ENCODE results near the gene PTK6. TPM values are rescaled to one million over a fixed set of nuclear protein-coding genes. Genes with fewer than 3 reads are reported as not detected.

PTK6 gene
- total RNA-seq, 1 donor from 2014 or later = not detected

GRCh38 chr20:63488315-63489251 is 48.6 kb downstream of the PTK6 start:
- peaks cover 39% of the 10 kb centered on the region for H3K36me3 ChIP-seq
- TF ChIP-seq, protein P1, sequence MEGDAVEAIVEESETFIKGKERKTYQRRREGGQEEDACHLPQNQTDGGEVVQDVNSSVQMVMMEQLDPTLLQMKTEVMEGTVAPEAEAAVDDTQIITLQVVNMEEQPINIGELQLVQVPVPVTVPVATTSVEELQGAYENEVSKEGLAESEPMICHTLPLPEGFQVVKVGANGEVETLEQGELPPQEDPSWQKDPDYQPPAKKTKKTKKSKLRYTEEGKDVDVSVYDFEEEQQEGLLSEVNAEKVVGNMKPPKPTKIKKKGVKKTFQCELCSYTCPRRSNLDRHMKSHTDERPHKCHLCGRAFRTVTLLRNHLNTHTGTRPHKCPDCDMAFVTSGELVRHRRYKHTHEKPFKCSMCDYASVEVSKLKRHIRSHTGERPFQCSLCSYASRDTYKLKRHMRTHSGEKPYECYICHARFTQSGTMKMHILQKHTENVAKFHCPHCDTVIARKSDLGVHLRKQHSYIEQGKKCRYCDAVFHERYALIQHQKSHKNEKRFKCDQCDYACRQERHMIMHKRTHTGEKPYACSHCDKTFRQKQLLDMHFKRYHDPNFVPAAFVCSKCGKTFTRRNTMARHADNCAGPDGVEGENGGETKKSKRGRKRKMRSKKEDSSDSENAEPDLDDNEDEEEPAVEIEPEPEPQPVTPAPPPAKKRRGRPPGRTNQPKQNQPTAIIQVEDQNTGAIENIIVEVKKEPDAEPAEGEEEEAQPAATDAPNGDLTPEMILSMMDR (IDR thresholded peaks at IDR 0.05; ENCODE audit: borderline replicate concordance) = no peak
- no peak for DNase-seq
- H3K9me3 ChIP-seq (replicated peaks) = peaks cover 4% of the 10 kb centered on the region
- no peak overlapping the region for H3K27ac ChIP-seq (replicated peaks)
- H3K4me3 ChIP-seq = no peak overlapping the region
- H3K4me1 ChIP-seq = peaks cover 35% of the 10 kb centered on the region
- H3K27me3 ChIP-seq (ENCODE audit: low read depth) = peaks cover 74% of the 10 kb centered on the region
- intact Hi-C loops (cut with micrococcal nuclease) = no loop called here

GRCh38 chr20:63487781-63488241 is 49.4 kb downstream of the PTK6 start:
- no peak for DNase-seq
- H3K27ac ChIP-seq (replicated peaks) = no peak overlapping the region
- H3K4me3 ChIP-seq = no peak overlapping the region
- peaks cover 31% of the 10 kb centered on the region for H3K36me3 ChIP-seq
- intact Hi-C loops (cut with micrococcal nuclease) = no loop called here
- H3K27me3 ChIP-seq (ENCODE audit: low read depth) = peaks cover 79% of the 10 kb centered on the region
- peaks cover 42% of the 10 kb centered on the region for H3K4me1 ChIP-seq
- TF ChIP-seq, protein P1 (IDR thresholded peaks at IDR 0.05; ENCODE audit: borderline replicate concordance) = no peak
- H3K9me3 ChIP-seq (replicated peaks) = peaks cover 4% of the 10 kb centered on the region

GRCh38 chr20:63487116-63487764 is 49.9 kb downstream of the PTK6 start:
- intact Hi-C loops (cut with micrococcal nuclease) = no loop called here
- peaks cover 4% of the 10 kb centered on the region for H3K9me3 ChIP-seq (replicated peaks)
- TF ChIP-seq, protein P1 (IDR thresholded peaks at IDR 0.05; ENCODE audit: borderline replicate concordance) = no peak
- peaks cover 31% of the 10 kb centered on the region for H3K36me3 ChIP-seq
- no peak overlapping the region for H3K4me3 ChIP-seq
- peaks cover 48% of the 10 kb centered on the region for H3K4me1 ChIP-seq
- peaks cover 85% of the 10 kb centered on the region for H3K27me3 ChIP-seq (ENCODE audit: low read depth)
- no peak for DNase-seq
- H3K27ac ChIP-seq (replicated peaks) = no peak overlapping the region

DNA sequence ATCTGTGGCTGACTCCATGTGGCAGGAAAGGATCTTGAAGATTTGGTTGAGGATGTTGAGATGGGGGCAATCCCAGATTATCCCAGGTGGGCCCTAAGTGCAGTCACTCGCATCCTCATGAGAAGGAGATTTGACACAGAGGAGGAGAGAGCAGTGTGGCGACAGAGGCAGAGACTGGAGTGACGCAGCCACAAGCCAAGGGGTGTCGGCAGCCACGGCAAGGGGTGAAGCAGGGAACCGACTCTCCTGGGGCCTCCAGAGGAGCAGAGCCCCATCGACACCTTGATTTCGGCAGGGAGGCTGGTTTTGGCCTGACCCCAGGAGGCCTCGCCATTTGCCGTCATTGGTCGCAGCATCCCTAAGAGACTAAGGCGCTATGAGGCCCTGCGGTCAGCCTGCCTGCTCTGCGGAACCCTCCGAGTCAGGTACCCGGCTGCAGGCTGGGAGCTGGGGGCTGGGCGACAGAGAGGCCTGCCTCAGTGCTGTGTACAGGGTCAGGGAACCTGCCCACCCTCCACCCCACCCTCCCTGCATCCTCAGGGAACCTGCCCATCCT is 50.8 kb downstream of the PTK6 start:
- TF ChIP-seq, protein P1 (IDR thresholded peaks at IDR 0.05; ENCODE audit: borderline replicate concordance) = no peak
- H3K27ac ChIP-seq (replicated peaks) = no peak overlapping the region
- peaks cover 30% of the 10 kb centered on the region for H3K36me3 ChIP-seq
- DNase-seq = no peak
- peaks cover 92% of the 10 kb centered on the region for H3K27me3 ChIP-seq (ENCODE audit: low read depth)
- no peak overlapping the region for H3K4me3 ChIP-seq
- H3K9me3 ChIP-seq (replicated peaks) = peaks cover 4% of the 10 kb centered on the region
- peaks cover 48% of the 10 kb centered on the region for H3K4me1 ChIP-seq
- intact Hi-C loops (cut with micrococcal nuclease) = no loop called here

GRCh38 chr20:63484651-63485403 is 52.3 kb downstream of the PTK6 start:
- Histone ChIP-seq H3K36me3 (peaks cover 14% of the 10 kb centered on the region), H3K27me3 (ENCODE audit: low read depth) (peaks cover 92% of the 10 kb centered on the region), H3K4me1 (peaks cover 40% of the 10 kb centered on the region), H3K27ac (replicated peaks) (peak overlapping the region; percentile 50), H3K9me3 (replicated peaks) (peaks cover 4% of the 10 kb centered on the region), H3K4me3 (no peak overlapping the region)
- TF ChIP-seq, protein P1 (IDR thresholded peaks at IDR 0.05; ENCODE audit: borderline replicate concordance) = no peak
- intact Hi-C loops (cut with micrococcal nuclease) = no loop called here
- no peak for DNase-seq

Data from left ventricle myocardium inferior (tissue), 1 donor.